CD1c-positive myeloid dendritic cell (primary cell): ENCODE data around the gene RNFT1.
"Not testable (repeated sequence)": the region's sequence is repeated elsewhere in the genome, so short reads cannot be mapped to it uniquely, and the experiment has no call there.

Experiments used
- DNase-seq: peaks from one replicate; pipeline ENCODE4 v3.0.0-alpha.2; 2016; ENCODE audit errors: extremely low spot score

RNFT1 gene

GRCh38 chr17:59930121-59930520 lies 34.4 kb downstream of the RNFT1 start:
- not testable (repeated sequence) for DNase-seq

- not testable (repeated sequence) for DNase-seq
Measured at GRCh38 chr17:59920637-59921036, 43.9 kb downstream of the RNFT1 start.

- no peak for DNase-seq
Measured at GRCh38 chr17:59916446-59916845, 48.1 kb downstream of the RNFT1 start.

GRCh38 chr17:59914274-59914854 lies 50.2 kb downstream of the RNFT1 start:
- peak; percentile 59 for DNase-seq

- no peak for DNase-seq
Measured at GRCh38 chr17:59907467-59907866, 57.1 kb downstream of the RNFT1 start.

GRCh38 chr17:59903455-59903854 lies 61.1 kb downstream of the RNFT1 start:
- no peak for DNase-seq
